Measurements from ENCODE around the gene KDSR.

DNA sequence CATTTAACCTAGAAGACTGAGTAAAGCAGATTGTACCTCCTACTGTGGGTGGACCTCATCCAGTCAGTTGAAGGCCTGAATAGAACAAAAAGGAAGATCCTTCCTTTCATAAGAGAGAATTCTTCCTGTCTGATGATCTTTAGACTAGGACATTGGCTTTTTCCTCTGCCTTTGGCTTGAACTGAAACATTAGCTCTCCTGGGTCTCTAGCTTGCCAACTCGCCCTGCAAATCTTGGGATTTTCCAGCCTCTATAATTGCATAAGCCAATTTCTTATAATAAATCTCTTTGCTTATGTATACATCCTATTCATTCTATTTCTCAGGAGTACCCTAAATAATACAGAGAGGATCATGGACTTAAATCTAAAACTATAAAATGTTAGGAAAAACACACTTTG is 6.2 kb upstream of the KDSR start:
- TF ChIP-seq, protein P1, sequence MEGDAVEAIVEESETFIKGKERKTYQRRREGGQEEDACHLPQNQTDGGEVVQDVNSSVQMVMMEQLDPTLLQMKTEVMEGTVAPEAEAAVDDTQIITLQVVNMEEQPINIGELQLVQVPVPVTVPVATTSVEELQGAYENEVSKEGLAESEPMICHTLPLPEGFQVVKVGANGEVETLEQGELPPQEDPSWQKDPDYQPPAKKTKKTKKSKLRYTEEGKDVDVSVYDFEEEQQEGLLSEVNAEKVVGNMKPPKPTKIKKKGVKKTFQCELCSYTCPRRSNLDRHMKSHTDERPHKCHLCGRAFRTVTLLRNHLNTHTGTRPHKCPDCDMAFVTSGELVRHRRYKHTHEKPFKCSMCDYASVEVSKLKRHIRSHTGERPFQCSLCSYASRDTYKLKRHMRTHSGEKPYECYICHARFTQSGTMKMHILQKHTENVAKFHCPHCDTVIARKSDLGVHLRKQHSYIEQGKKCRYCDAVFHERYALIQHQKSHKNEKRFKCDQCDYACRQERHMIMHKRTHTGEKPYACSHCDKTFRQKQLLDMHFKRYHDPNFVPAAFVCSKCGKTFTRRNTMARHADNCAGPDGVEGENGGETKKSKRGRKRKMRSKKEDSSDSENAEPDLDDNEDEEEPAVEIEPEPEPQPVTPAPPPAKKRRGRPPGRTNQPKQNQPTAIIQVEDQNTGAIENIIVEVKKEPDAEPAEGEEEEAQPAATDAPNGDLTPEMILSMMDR (IDR thresholded peaks at IDR 0.05): no peak
- TF ChIP-seq POLR2AphosphoS5 (IDR thresholded peaks at IDR 0.05; ENCODE audit: low read depth, low read length) (no peak), SIN3A (IDR thresholded peaks at IDR 0.05; ENCODE audit: borderline replicate concordance, insufficient read depth, low read depth, low read length) (no peak)
- TF ChIP-seq, protein P2, sequence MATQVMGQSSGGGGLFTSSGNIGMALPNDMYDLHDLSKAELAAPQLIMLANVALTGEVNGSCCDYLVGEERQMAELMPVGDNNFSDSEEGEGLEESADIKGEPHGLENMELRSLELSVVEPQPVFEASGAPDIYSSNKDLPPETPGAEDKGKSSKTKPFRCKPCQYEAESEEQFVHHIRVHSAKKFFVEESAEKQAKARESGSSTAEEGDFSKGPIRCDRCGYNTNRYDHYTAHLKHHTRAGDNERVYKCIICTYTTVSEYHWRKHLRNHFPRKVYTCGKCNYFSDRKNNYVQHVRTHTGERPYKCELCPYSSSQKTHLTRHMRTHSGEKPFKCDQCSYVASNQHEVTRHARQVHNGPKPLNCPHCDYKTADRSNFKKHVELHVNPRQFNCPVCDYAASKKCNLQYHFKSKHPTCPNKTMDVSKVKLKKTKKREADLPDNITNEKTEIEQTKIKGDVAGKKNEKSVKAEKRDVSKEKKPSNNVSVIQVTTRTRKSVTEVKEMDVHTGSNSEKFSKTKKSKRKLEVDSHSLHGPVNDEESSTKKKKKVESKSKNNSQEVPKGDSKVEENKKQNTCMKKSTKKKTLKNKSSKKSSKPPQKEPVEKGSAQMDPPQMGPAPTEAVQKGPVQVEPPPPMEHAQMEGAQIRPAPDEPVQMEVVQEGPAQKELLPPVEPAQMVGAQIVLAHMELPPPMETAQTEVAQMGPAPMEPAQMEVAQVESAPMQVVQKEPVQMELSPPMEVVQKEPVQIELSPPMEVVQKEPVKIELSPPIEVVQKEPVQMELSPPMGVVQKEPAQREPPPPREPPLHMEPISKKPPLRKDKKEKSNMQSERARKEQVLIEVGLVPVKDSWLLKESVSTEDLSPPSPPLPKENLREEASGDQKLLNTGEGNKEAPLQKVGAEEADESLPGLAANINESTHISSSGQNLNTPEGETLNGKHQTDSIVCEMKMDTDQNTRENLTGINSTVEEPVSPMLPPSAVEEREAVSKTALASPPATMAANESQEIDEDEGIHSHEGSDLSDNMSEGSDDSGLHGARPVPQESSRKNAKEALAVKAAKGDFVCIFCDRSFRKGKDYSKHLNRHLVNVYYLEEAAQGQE (IDR thresholded peaks at IDR 0.05; ENCODE audit: insufficient read depth in 1 of 2, low read depth in 2 of 2, low read length in 1 of 2): no peak
